Endothelial cell of umbilical vein (primary cell): ENCODE measurements around the gene BEAN1. TPM values are rescaled to one million over a fixed set of nuclear protein-coding genes. Genes with fewer than 3 reads are reported as not detected.

Experiments used
- BruUV-seq: library from RNA; stranded (reverse); fragments of 400-500 nt; replicated peaks from 2 replicates; lab custom pipeline; 2021; lab: Mats Ljungman, UMichigan
- CTCF ChIA-PET: fragments of 300-600, 350-600 bp; sonication (Branson Sonifier 250); formaldehyde crosslinking; loops from one replicate; lab custom pipeline; 2021; ENCODE audit warnings: antibody characterized with exemption, inconsistent platforms; lab: Charles Lee
- POLR2A ChIA-PET: fragments of 300-600, 350-600 bp; sonication (Branson Sonifier 250); formaldehyde crosslinking; loops from one replicate; lab custom pipeline; 2021; ENCODE audit warnings: antibody characterized with exemption, inconsistent platforms; lab: Charles Lee
- DNase-seq: peaks from one replicate; pipeline ENCODE4 v3.0.0-alpha.2; 2011; ENCODE audit warnings: low read depth, low spot score
- FAIRE-seq: peaks from 2 replicates; lab custom pipeline; 2011; peaks lifted over from hg19 to GRCh38; lab: Jason Lieb, UNC
- H2AFZ ChIP-seq: 2 replicates; pipeline ENCODE4 v1.6.0; 2012; ENCODE audit warnings: low read depth, low read length, control low read depth, inconsistent platforms
- H3K27ac ChIP-seq: 2 replicates; pipeline ENCODE4 v1.5.1; 2011; ENCODE audit warnings: low read depth, mild to moderate bottlenecking, control low read depth, low read length, moderate library complexity; ENCODE audit not compliant: insufficient read depth
- H3K27me3 ChIP-seq, 2 experiments: 2 replicates each; pipeline versions ENCODE4 v1.6.0 to v1.6.1; 2011; ENCODE audit warnings: low read length in 2 of 2, mixed read lengths in 1 of 2; ENCODE audit not compliant: control insufficient read depth in 2 of 2, insufficient read depth in 2 of 2
- H3K36me3 ChIP-seq, 2 experiments: 2 replicates in 1 of 2; 3 replicates in 1 of 2; pipeline ENCODE4 v1.5.1; 2011; ENCODE audit warnings: low read length in 2 of 2, mild to moderate bottlenecking in 1 of 2, moderate library complexity in 1 of 2; ENCODE audit not compliant: control insufficient read depth in 2 of 2, insufficient read depth in 2 of 2; ENCODE audit errors: extremely low read depth in 1 of 2
- H3K4me1 ChIP-seq: 3 replicates; pipeline ENCODE4 v1.5.1; 2011; ENCODE audit warnings: mild to moderate bottlenecking, low read length; ENCODE audit not compliant: control insufficient read depth, insufficient read depth; ENCODE audit errors: extremely low read depth
- H3K4me2 ChIP-seq: 2 replicates; pipeline ENCODE4 v1.6.1; 2011; ENCODE audit warnings: low read length, control low read depth, mixed read lengths; ENCODE audit not compliant: insufficient read depth
- H3K4me3 ChIP-seq, 3 experiments: fragments of 200-600 bp in 1 of 3; sonication (generic), shearing (Covaris generic) in 1 of 3; replicated peaks in 1 of 3; 2 replicates each; pipeline ENCODE4 v1.5.1; 2011 to 2016; ENCODE audit warnings: control low read depth in 3 of 3, low read length in 3 of 3, mild to moderate bottlenecking in 2 of 3, inconsistent platforms in 1 of 3, low read depth in 1 of 3, moderate library complexity in 1 of 3; ENCODE audit not compliant: insufficient read depth in 1 of 3
- H3K79me2 ChIP-seq: 2 replicates; pipeline ENCODE4 v1.6.0; 2012; ENCODE audit warnings: low read length, inconsistent platforms; ENCODE audit not compliant: control insufficient read depth, insufficient read depth
- H3K9ac ChIP-seq: replicated peaks from 2 replicates; pipeline ENCODE3; 2011; ENCODE audit warnings: low read length, control low read depth; ENCODE audit not compliant: insufficient read depth; ENCODE audit errors: extremely low read depth
- H3K9me1 ChIP-seq: replicated peaks from 3 replicates; pipeline ENCODE4 v1.6.0; 2011; ENCODE audit warnings: mild to moderate bottlenecking, low read length; ENCODE audit not compliant: control insufficient read depth, insufficient read depth; ENCODE audit errors: extremely low read depth
- H3K9me3 ChIP-seq: replicated peaks from 2 replicates; pipeline ENCODE4 v1.5.1; 2012; ENCODE audit warnings: low read length, inconsistent platforms; ENCODE audit not compliant: control insufficient read depth, insufficient read depth
- H4K20me1 ChIP-seq: replicated peaks from 2 replicates; pipeline ENCODE3; 2011; ENCODE audit warnings: mild to moderate bottlenecking, low read length; ENCODE audit not compliant: control insufficient read depth, insufficient read depth; ENCODE audit errors: extremely low read depth
- EZH2 ChIP-seq: IDR thresholded peaks from 2 replicates; pipeline ENCODE4 v1.6.1; 2012; ENCODE audit warnings: borderline replicate concordance, low read depth, mild to moderate bottlenecking, moderate library complexity, low read length, inconsistent platforms; ENCODE audit not compliant: severe bottlenecking
- FOS ChIP-seq: IDR thresholded peaks from 2 replicates; pipeline ENCODE4 v1.6.1; 2011; ENCODE audit warnings: mild to moderate bottlenecking, low read length, moderate library complexity, borderline replicate concordance; ENCODE audit not compliant: insufficient read depth
- GATA2 ChIP-seq: IDR thresholded peaks from 2 replicates; pipeline ENCODE4 v1.7.0; 2011; ENCODE audit warnings: low read depth, mild to moderate bottlenecking, moderate library complexity, mixed read lengths, low read length; ENCODE audit not compliant: insufficient read length, insufficient read depth
- JUN ChIP-seq: IDR thresholded peaks from 2 replicates; pipeline ENCODE4 v1.6.1; 2011; ENCODE audit warnings: borderline replicate concordance, low read depth; ENCODE audit not compliant: insufficient read length, insufficient read depth
- MAX ChIP-seq: IDR thresholded peaks from 2 replicates; pipeline ENCODE4 v1.6.1; 2011; ENCODE audit not compliant: insufficient read depth, insufficient read length
- MYC ChIP-seq: IDR thresholded peaks from one replicate; pipeline ENCODE4 v1.6.1; 2011; ENCODE audit warnings: mild to moderate bottlenecking, low read depth, low read length
- POLR2A ChIP-seq: IDR thresholded peaks from 2 replicates; pipeline ENCODE4 v1.6.1; 2012; ENCODE audit warnings: low read depth, mild to moderate bottlenecking, control low read depth, low read length
- POLR2AphosphoS5 ChIP-seq: IDR thresholded peaks from 2 replicates; pipeline ENCODE4 v1.6.1; 2012; ENCODE audit warnings: low read depth, mild to moderate bottlenecking, control low read depth, low read length, moderate library complexity; ENCODE audit not compliant: insufficient read depth
- dilution Hi-C: fragments of 300-500 bp; cut with MboI; formaldehyde crosslinking; loops from one replicate; pipeline ENCODE4 v1.15.0; 2019; ENCODE audit warnings: low sequenced_read_pairs; ENCODE audit not compliant: extremely low pct_ligation_motif_present
- intact Hi-C: fragments of 100-400 bp; cut with micrococcal nuclease; formaldehyde crosslinking; loops from one replicate; pipeline ENCODE4 v1.10.0; 2022
- polyA plus RNA-seq, 4 experiments: library from polyadenylated mRNA; depleted of rRNA in 3 of 4; stranded (reverse) in 3 of 4; unstranded in 1 of 4; fragments of >200 nt; gene quantifications; 2 replicates each; pipeline versions ENCODE4 v1.2.1 to v1.2.3, GENCODE V29; 2011 to 2012; ENCODE audit warnings: missing spikeins in 1 of 4
- total RNA-seq: library from RNA; stranded (reverse); gene quantifications from 2 replicates; pipeline ENCODE4 v1.2.3, GENCODE V29; 2021
- TF ChIP-seq, protein P1 (sequence below), 2 donors: IDR thresholded peaks; 1 replicate in 1 of 2; 2 replicates in 1 of 2; pipeline ENCODE4 v1.5.1; 2011; ENCODE audit warnings: low read length in 2 of 2, mild to moderate bottlenecking in 2 of 2, moderate library complexity in 2 of 2, control low read depth in 1 of 2, inconsistent platforms in 1 of 2, low read depth in 1 of 2; ENCODE audit not compliant: insufficient read depth in 1 of 2; ENCODE audit errors: extremely low read depth in 1 of 2

The BEAN1 gene
- total and polyA plus RNA-seq, 2 donors (not counting 3 experiments of a cell fraction or from before 2014, with no cell fraction given), result not detected

GRCh38 chr16:66380421-66380820 lies 46.7 kb upstream of the BEAN1 start:
- Histone ChIP-seq H3K79me2 (peaks cover 72% of the 10 kb centered on the region), H3K4me3 (no peak overlapping the region), H3K27ac (peak overlapping the region; percentile 100), H3K9me1 (no peaks in the 10 kb centered on the region), H3K4me2 (no peak overlapping the region), H3K4me1 (peaks cover 79% of the 10 kb centered on the region), H4K20me1 (no peaks in the 10 kb centered on the region), H3K27me3 (no peaks in the 10 kb centered on the region), H2AFZ (no peak overlapping the region), H3K9ac (no peak overlapping the region), H3K9me3 (no peaks in the 10 kb centered on the region), H3K36me3 (peaks cover 31% of the 10 kb centered on the region in 2 experiments)
- dilution Hi-C loops (no loop called here), intact Hi-C loops (no loop called here)
- POLR2A ChIA-PET, result no interaction called here
- CTCF ChIA-PET, result interaction anchor here (2.0 to 2.5 kb wide), 2 partner anchors 14 to 23 kb away, joined by 7 to 28 read pairs; partner anchors contain the start of gene CDH5
- no TSS peak for BruUV-seq
- FAIRE-seq (no peak), DNase-seq (no peak)
- TF ChIP-seq GATA2 (peak; percentile 20), POLR2AphosphoS5 (no peak), POLR2A (no peak), MAX (no peak), FOS (no peak)

- H3K27ac ChIP-seq, result peak overlapping the region; percentile 100
- no peak for FAIRE-seq
- no peaks in the 10 kb centered on the region for H3K27me3 ChIP-seq
- peak overlapping the region; percentile 80 for H3K9ac ChIP-seq
- peaks cover 83% of the 10 kb centered on the region for H3K79me2 ChIP-seq
- no peaks in the 10 kb centered on the region for H3K9me3 ChIP-seq
- H3K4me2 ChIP-seq, result peak overlapping the region; percentile 28
- peak; percentile 56 for DNase-seq
- ChIA-PET CTCF (interaction anchor here (1.0 to 2.5 kb wide), 7 partner anchors 13 to 134 kb away, joined by 3 to 28 read pairs (median 4); partner anchors contain the start of gene CDH5), POLR2A (interaction anchor here (0.8 to 2.1 kb wide), 3 partner anchors 11 to 23 kb away, joined by 5 to 15 read pairs (median 5); partner anchors contain the start of gene CDH5)
- BruUV-seq, result no TSS peak
- no peak overlapping the region for H3K4me3 ChIP-seq
- dilution Hi-C loops, result no loop called here
- H4K20me1 ChIP-seq, result no peaks in the 10 kb centered on the region
- TF ChIP-seq FOS (no peak), EZH2 (no peak), POLR2A (no peak), JUN (no peak), MYC (no peak), MAX (no peak), GATA2 (no peak), POLR2AphosphoS5 (no peak)
- TF ChIP-seq, protein P1, sequence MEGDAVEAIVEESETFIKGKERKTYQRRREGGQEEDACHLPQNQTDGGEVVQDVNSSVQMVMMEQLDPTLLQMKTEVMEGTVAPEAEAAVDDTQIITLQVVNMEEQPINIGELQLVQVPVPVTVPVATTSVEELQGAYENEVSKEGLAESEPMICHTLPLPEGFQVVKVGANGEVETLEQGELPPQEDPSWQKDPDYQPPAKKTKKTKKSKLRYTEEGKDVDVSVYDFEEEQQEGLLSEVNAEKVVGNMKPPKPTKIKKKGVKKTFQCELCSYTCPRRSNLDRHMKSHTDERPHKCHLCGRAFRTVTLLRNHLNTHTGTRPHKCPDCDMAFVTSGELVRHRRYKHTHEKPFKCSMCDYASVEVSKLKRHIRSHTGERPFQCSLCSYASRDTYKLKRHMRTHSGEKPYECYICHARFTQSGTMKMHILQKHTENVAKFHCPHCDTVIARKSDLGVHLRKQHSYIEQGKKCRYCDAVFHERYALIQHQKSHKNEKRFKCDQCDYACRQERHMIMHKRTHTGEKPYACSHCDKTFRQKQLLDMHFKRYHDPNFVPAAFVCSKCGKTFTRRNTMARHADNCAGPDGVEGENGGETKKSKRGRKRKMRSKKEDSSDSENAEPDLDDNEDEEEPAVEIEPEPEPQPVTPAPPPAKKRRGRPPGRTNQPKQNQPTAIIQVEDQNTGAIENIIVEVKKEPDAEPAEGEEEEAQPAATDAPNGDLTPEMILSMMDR (IDR thresholded peaks at IDR 0.05; ENCODE audit: extremely low read depth in 1 of 2, insufficient read depth in 1 of 2, low read depth in 1 of 2, low read length in 2 of 2), result no peak
- H2AFZ ChIP-seq, result no peak overlapping the region
- H3K36me3 ChIP-seq, result peaks cover 33 to 34% of the 10 kb centered on the region in 2 experiments
- no peaks in the 10 kb centered on the region for H3K9me1 ChIP-seq
- intact Hi-C loops, result loop anchor here (1.0 kb wide), 3 partner anchors 15 to 135 kb away; partner anchors contain the start of gene CDH5
- peaks cover 66% of the 10 kb centered on the region for H3K4me1 ChIP-seq
Measured at GRCh38 chr16:66381585-66382170, 45.4 kb upstream of the BEAN1 start.
